Kidney epithelial cell (primary cell): ENCODE data around the gene C1orf216. TPM values are rescaled to one million over a fixed set of nuclear protein-coding genes. Genes with fewer than 3 reads are reported as not detected.
"Not testable (repeated sequence)": the region's sequence is repeated elsewhere in the genome, so short reads cannot be mapped to it uniquely, and the experiment has no call there.

Experiments
- DNase-seq: peaks from one replicate; pipeline ENCODE4 v3.0.0-alpha.2; 2010; ENCODE audit warnings: low read depth
- H3K27me3 ChIP-seq: 2 replicates; pipeline ENCODE4 v1.6.0; 2011; ENCODE audit warnings: low read length; ENCODE audit not compliant: control insufficient read depth, insufficient read depth
- H3K36me3 ChIP-seq: 2 replicates; pipeline ENCODE4 v1.5.1; 2011; ENCODE audit warnings: low read length; ENCODE audit not compliant: control insufficient read depth, insufficient read depth
- H3K4me3 ChIP-seq: 2 replicates; pipeline ENCODE4 v1.5.1; 2011; ENCODE audit warnings: low read depth, mild to moderate bottlenecking, control low read depth, low read length
- CTCF ChIP-seq: IDR thresholded peaks from 2 replicates; pipeline ENCODE4 v1.5.1; 2011; ENCODE audit warnings: mild to moderate bottlenecking, moderate library complexity, low read length, control low read depth, inconsistent platforms; ENCODE audit not compliant: insufficient read depth, poor library complexity, severe bottlenecking
- total RNA-seq: library from RNA; depleted of rRNA; stranded (reverse); fragments of >200 nt; gene quantifications from 2 replicates; pipeline ENCODE4 v1.2.3, GENCODE V29; 2015

Gene C1orf216
- total RNA-seq, 1 donor from 2014 or later: 9.2 TPM

DNA sequence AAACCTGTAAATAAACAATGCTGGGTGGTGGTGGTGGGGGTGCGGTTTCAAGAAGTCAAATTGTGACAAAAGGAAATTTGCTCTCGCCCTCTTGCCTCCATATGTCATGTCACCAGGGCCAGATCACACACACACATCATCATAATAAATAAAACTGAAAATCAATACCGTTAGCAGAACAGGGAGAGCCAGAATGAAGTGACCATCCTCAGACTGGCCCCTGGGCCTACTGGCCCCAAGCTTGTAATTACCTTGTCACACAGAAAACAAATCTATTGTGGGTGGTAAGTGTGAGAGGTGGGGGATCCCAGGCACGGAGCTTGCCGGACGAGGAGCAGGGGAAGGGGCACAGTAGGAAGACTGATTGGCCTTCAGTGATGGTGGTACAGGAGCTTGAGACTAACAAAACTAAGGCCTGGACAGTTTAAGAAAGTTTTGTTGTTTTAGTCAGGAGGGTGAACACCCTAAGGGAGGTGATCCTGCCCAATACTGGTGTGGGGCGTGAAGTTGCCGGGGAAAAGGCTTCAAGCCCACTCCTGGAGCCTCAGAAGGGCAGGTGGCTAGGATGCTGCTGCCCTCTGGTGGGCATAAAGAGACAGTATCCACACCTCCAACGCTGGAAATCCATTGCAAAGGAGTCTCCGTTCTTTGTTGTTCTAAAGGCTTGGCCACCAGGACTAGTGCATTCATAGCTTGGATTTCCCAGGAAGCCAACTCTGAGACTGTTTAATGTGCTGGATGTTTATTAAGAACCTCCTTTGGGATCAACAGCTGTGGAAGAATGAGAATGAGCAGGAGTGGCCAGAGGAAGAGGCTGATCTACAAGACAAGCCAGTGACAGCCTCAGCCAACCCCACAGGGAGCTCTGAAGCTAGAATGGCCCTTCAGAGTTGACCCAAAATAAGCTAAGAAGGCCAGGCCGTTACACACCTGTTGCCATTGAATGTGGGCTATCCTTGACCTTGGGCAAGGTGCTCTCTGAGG, 8.1 kb upstream of the C1orf216 start:
- H3K36me3 ChIP-seq: no peaks in the 10 kb centered on the region
- no peak overlapping the region for H3K4me3 ChIP-seq
- no peak for DNase-seq
- H3K27me3 ChIP-seq: no peaks in the 10 kb centered on the region
- peak; percentile 90 for TF ChIP-seq CTCF

DNA sequence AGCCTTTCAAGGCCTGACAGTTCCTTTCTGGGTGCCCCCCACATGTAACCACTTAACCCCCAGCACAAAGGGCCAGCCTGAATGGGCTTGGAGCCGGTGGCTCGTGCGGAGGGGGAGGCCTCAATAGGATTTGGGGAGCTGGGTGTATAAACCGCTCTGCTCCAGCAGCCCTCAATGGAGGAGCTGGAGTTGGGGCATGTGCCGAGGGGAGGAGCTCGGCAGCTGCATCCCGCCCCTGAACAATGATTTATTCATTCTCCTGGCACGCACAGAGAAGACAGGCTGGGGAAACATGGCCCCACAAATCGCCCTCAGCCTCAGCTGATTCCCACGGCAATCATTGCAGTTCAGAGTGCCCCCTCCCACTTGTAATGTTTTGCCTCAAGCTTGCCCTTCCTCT, 6.9 kb upstream of the C1orf216 start:
- no peak for DNase-seq
- TF ChIP-seq CTCF: no peak
- no peak overlapping the region for H3K4me3 ChIP-seq
- H3K36me3 ChIP-seq: no peaks in the 10 kb centered on the region
- no peaks in the 10 kb centered on the region for H3K27me3 ChIP-seq

GRCh38 chr1:35717911-35718476, 690 bp downstream of the C1orf216 start:
- no peak for TF ChIP-seq CTCF
- Histone ChIP-seq H3K4me3 (peak overlapping the region; percentile 50), H3K27me3 (no peaks in the 10 kb centered on the region), H3K36me3 (peaks cover 1% of the 10 kb centered on the region)
- DNase-seq: no peak

DNA sequence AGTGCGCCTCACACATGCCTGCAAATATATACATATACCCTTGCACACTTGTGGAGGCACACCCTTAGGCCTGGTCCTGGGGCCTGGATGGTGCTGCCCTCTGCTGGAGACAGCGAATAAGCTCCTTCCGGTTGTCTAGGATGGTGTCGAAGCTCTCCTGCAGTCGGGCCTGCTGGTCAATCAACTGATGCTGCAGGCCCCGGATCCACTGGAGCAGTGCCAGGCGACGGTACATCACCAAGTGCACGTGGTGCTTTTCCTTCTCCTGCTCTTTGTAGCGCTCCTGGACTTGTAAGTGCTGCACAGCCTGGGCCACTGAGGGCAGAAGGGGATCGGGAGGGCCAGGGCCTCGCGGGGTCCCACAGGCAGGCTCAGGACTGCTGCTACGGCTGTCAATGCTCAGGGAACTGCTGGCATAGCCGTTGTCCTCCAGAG, 3.1 kb downstream of the C1orf216 start:
- peaks cover 1% of the 10 kb centered on the region for H3K36me3 ChIP-seq
- H3K27me3 ChIP-seq: no peaks in the 10 kb centered on the region
- TF ChIP-seq CTCF: peak; percentile 94
- H3K4me3 ChIP-seq: no peak overlapping the region
- DNase-seq: no peak

DNA sequence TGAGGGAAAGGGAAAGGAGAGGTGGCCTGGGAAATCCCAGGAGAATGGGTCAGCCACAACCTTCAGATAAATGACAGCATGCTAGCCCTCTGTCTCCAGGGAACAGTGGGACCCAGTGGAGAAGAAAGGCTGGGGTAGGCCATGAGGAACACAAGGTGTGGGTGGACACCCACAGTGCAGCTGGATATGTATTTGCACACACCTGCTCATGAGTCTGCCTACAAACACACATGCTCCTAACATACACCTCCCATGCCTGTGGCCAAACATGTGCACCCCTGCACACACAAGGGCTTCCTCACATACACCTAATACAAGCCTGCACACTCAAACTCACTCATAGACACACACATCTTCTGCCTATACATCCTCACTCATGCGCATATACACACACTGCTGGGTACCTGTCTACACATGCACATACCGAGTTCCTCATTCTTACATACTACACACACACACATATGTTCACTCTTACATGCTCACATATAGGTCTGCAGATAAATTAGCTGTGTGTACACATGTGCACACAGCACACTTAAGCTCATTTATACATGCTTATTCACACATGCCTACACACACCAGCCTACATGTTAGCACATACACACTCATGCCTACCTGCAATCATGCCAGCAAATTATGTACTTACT, 3.6 kb downstream of the C1orf216 start:
- DNase-seq: no peak
- peaks cover 1% of the 10 kb centered on the region for H3K36me3 ChIP-seq
- H3K27me3 ChIP-seq: peaks cover 2% of the 10 kb centered on the region
- no peak overlapping the region for H3K4me3 ChIP-seq
- no peak for TF ChIP-seq CTCF

- not testable (repeated sequence) for H3K36me3 ChIP-seq, DNase-seq, H3K4me3 ChIP-seq
- H3K27me3 ChIP-seq: peaks cover 18% of the 10 kb centered on the region
Measured at GRCh38 chr1:35711098-35711497, 7.6 kb downstream of the C1orf216 start.
